WI38 (cell line): ENCODE data around the gene CD200R1L.

Experiments
- H3K4me3 ChIP-seq: 2 replicates; pipeline ENCODE4 v1.5.1; 2011; ENCODE audit warnings: low read depth, mild to moderate bottlenecking, control low read depth, low read length
- CTCF ChIP-seq: IDR thresholded peaks from 2 replicates; pipeline ENCODE4 v1.5.1; 2012; ENCODE audit warnings: low read depth, mild to moderate bottlenecking, control low read depth, low read length

Gene CD200R1L

GRCh38 chr3:112874725-112875124, 28.1 kb upstream of the CD200R1L start:
- no peak for TF ChIP-seq CTCF
- H3K4me3 ChIP-seq = no peak overlapping the region

- TF ChIP-seq CTCF = no peak
- H3K4me3 ChIP-seq = no peak overlapping the region
These were observed 27.0 kb upstream of the CD200R1L start for GRCh38 chr3:112873632-112874031.

- no peak for TF ChIP-seq CTCF
- no peak overlapping the region for H3K4me3 ChIP-seq
These were observed 25.1 kb upstream of the CD200R1L start for GRCh38 chr3:112871735-112872134.

GRCh38 chr3:112865757-112866156, 19.1 kb upstream of the CD200R1L start:
- no peak for TF ChIP-seq CTCF
- H3K4me3 ChIP-seq = no peak overlapping the region

GRCh38 chr3:112860898-112861297, 14.2 kb upstream of the CD200R1L start:
- H3K4me3 ChIP-seq = no peak overlapping the region
- TF ChIP-seq CTCF = no peak

GRCh38 chr3:112858410-112859069, 11.9 kb upstream of the CD200R1L start:
- no peak for TF ChIP-seq CTCF
- no peak overlapping the region for H3K4me3 ChIP-seq

- H3K4me3 ChIP-seq = no peak overlapping the region
- no peak for TF ChIP-seq CTCF
These were observed 10.9 kb upstream of the CD200R1L start for GRCh38 chr3:112857526-112857925.
